HepG2 (cell line): ENCODE measurements around the gene LRRC4. TPM values are rescaled to one million over a fixed set of nuclear protein-coding genes. Genes with fewer than 3 reads are reported as not detected.

Experiments used
- ARID3A ChIP-seq: IDR thresholded peaks from 2 replicates; pipeline ENCODE4 v1.6.1; 2012; ENCODE audit warnings: low read depth, low read length, improper control_type of control experiment
- CCAR2 ChIP-seq: fragments of 200-400 bp; formaldehyde crosslinking; optimal IDR thresholded peaks from 2 replicates; pipeline ENCODE3; 2018; ENCODE audit warnings: low read depth, mild to moderate bottlenecking, low read length, moderate library complexity
- HIVEP1 ChIP-seq: sonication (generic); formaldehyde crosslinking; IDR thresholded peaks from 2 replicates; pipeline ENCODE4 v1.4.0; 2020; ENCODE audit warnings: mild to moderate bottlenecking, missing genetic modification reagents
- JDP2 ChIP-seq: sonication (generic); formaldehyde crosslinking; IDR thresholded peaks from 2 replicates; pipeline ENCODE4 v1.8.1; 2022; ENCODE audit warnings: missing genetic modification reagents, borderline replicate concordance
- PCBP2 ChIP-seq: fragments of 200-400 bp; formaldehyde crosslinking; optimal IDR thresholded peaks from 2 replicates; pipeline ENCODE3; 2018; ENCODE audit warnings: low read length, low read depth; ENCODE audit not compliant: poor library complexity, severe bottlenecking
- RNF219 ChIP-seq: sonication (generic); formaldehyde crosslinking; IDR thresholded peaks from 2 replicates; pipeline ENCODE4 v1.5.0; 2020; ENCODE audit warnings: mild to moderate bottlenecking, missing genetic modification reagents
- ZFP36 ChIP-seq: fragments of 150-350 bp; IDR thresholded peaks from 2 replicates; pipeline ENCODE4 v1.6.1; 2018; ENCODE audit warnings: borderline replicate concordance, low read length, low read depth; ENCODE audit not compliant: partially characterized antibody
- ZNF101 ChIP-seq: sonication (generic); formaldehyde crosslinking; IDR thresholded peaks from 2 replicates; pipeline ENCODE4 v1.4.0; 2020; ENCODE audit warnings: mild to moderate bottlenecking, low read depth, missing genetic modification reagents, borderline replicate concordance
- ZNF234 ChIP-seq: sonication (generic); formaldehyde crosslinking; conservative IDR thresholded peaks from 2 replicates; pipeline ENCODE4 v1.5.1; 2020; ENCODE audit warnings: mild to moderate bottlenecking, missing genetic modification reagents
- ZNF570 ChIP-seq: sonication (generic); formaldehyde crosslinking; IDR thresholded peaks from 2 replicates; pipeline ENCODE4 v1.4.0; 2020; ENCODE audit warnings: mild to moderate bottlenecking, missing genetic modification reagents, borderline replicate concordance
- ZNF768 ChIP-seq: sonication (generic); formaldehyde crosslinking; IDR thresholded peaks from 2 replicates; pipeline ENCODE4 v1.4.0; 2020; ENCODE audit warnings: missing genetic modification reagents
- polyA plus RNA-seq, 8 experiments: library from polyadenylated mRNA; depleted of rRNA in 3 of 8; stranded (reverse) in 7 of 8; unstranded in 1 of 8; fragments of >200 nt; fragmentation: Illumina TruSeq in 4 of 8; extraction: Trizol in 4 of 8; gene quantifications; 2 replicates each; pipeline versions ENCODE4 v1.2.1 to v1.2.3, GENCODE V29; 2011 to 2016; ENCODE audit warnings: low read depth in 4 of 8, missing spikeins in 1 of 8, mixed read lengths in 1 of 8; ENCODE audit not compliant: insufficient read depth in 1 of 8
- total RNA-seq, 5 experiments: library from RNA; depleted of rRNA; stranded (reverse); fragments of >200 nt; fragmentation: Illumina TruSeq; extraction: Trizol; gene quantifications; 2 replicates each; pipeline ENCODE4 v1.2.3, GENCODE V29; 2016; ENCODE audit warnings: low read depth in 1 of 5

The LRRC4 gene
- total and polyA plus RNA-seq, 2 of the 13 experiments (the other 11 are each of a cell fraction or from before 2014, with no cell fraction given) = not detected

- TF ChIP-seq ARID3A (no peak), HIVEP1 (CRISPR knock-in tag) (no peak), RNF219 (no peak), ZFP36 (no peak), ZNF768 (no peak), ZNF234 (CRISPR knock-in tag) (no peak), JDP2 (CRISPR knock-in tag) (no peak), ZNF570 (CRISPR knock-in tag) (no peak), CCAR2 (no peak), ZNF101 (CRISPR knock-in tag) (no peak), PCBP2 (no peak)
These were observed 5.8 kb upstream of the LRRC4 start (continued) for GRCh38 chr7:128037081-128037480.
